ENCODE results near the gene TREML4. TPM values are rescaled to one million over a fixed set of nuclear protein-coding genes. Genes with fewer than 3 reads are reported as not detected.

TREML4 gene
- total and polyA plus RNA-seq, 9 of the 15 experiments (the other 6 are each of a cell fraction or from before 2014, with no cell fraction given): not detected

GRCh38 chr6:41252401-41253169 lies 24.4 kb downstream of the TREML4 start:
- POLR2A ChIA-PET: no interaction called here
- Histone ChIP-seq H4K20me1 (replicated peaks; ENCODE audit: control insufficient read depth, insufficient read depth, low read length) (no peaks in the 10 kb centered on the region), H2AFZ (ENCODE audit: low read depth, low read length) (no peak overlapping the region), H3K4me2 (ENCODE audit: insufficient read depth, low read length) (no peak overlapping the region), H3K9ac (ENCODE audit: insufficient read depth in 1 of 2, low read depth in 2 of 2, low read length in 2 of 2) (no peak overlapping the region), H3K27me3 (ENCODE audit: control insufficient read depth in 2 of 2, insufficient read depth in 2 of 2, low read length in 2 of 2) (peaks cover 3 to 22% of the 10 kb centered on the region in 2 experiments; a peak in 3 of 5 replicates), H3K79me2 (ENCODE audit: control insufficient read depth, insufficient read depth, low read length) (no peaks in the 10 kb centered on the region), H3K4me1 (replicated peaks in 1 of 2; ENCODE audit: control insufficient read depth in 2 of 2, insufficient read depth in 2 of 2, low read length in 2 of 2) (no peaks in the 10 kb centered on the region), H3K4me3 (no peak overlapping the region), H3K9me1 (ENCODE audit: control insufficient read depth, insufficient read depth, low read length) (no peaks in the 10 kb centered on the region), H3K27ac (ENCODE audit: extremely low read depth, low read depth, low read length) (no peak overlapping the region), H3K9me3 (replicated peaks; ENCODE audit: control insufficient read depth, insufficient read depth, low read depth, low read length) (no peaks in the 10 kb centered on the region), H3K36me3 (ENCODE audit: control insufficient read depth, insufficient read depth, low read length) (no peaks in the 10 kb centered on the region)
- CTCF ChIA-PET (ENCODE audit: low intra/inter-chr PET ratio): no interaction called here
- in situ Hi-C loops (cut with MboI): no loop called here
- TF ChIP-seq STAT6 (CRISPR knock-in tag; IDR thresholded peaks at IDR 0.05): no peak
- no peak for TF ChIP-seq HNRNPH1 (optimal IDR thresholded peaks at IDR 0.05; ENCODE audit: low read depth, low read length)
- no peak for TF ChIP-seq MEF2D (tag; conservative IDR thresholded peaks at IDR 0.05; ENCODE audit: low read depth)
- no peak for TF ChIP-seq RNF2 (IDR thresholded peaks at IDR 0.05)
- no peak for TF ChIP-seq ERF (CRISPR knock-in tag; IDR thresholded peaks at IDR 0.05)
- TF ChIP-seq TCFL5 (CRISPR knock-in tag; conservative IDR thresholded peaks at IDR 0.05): no peak
- no peak for TF ChIP-seq MECOM (CRISPR knock-in tag; IDR thresholded peaks at IDR 0.05)
- TF ChIP-seq NR2F6 (CRISPR knock-in tag; IDR thresholded peaks at IDR 0.05): no peak
- TF ChIP-seq ATF3 (IDR thresholded peaks at IDR 0.05): no peak
- no peak for TF ChIP-seq ATF3 (CRISPR knock-in tag; conservative IDR thresholded peaks at IDR 0.05)
- no peak for TF ChIP-seq SRSF9 (IDR thresholded peaks at IDR 0.05; ENCODE audit: borderline replicate concordance, low read depth, low read length)
- no peak for TF ChIP-seq CSDE1 (IDR thresholded peaks at IDR 0.05)
- no peak for TF ChIP-seq BRD4 (IDR thresholded peaks at IDR 0.05)
- no peak for TF ChIP-seq PREB (CRISPR knock-in tag; IDR thresholded peaks at IDR 0.05)
- no peak for TF ChIP-seq ZNF3 (CRISPR knock-in tag; IDR thresholded peaks at IDR 0.05)
- no TSS peak for BruUV-seq (replicated peaks)
- ATAC-seq: no peak
- no peak for FAIRE-seq
- 2% methylated on average over 3 of the region's 3 CpGs for WGBS (ENCODE audit: insufficient coverage, low coverage, missing lambda C conversion rate)
- no peak for DNase-seq (ENCODE audit: extremely low read depth in 1 of 4, low spot score in 3 of 4)
- intact Hi-C loops (cut with micrococcal nuclease): no loop called here
